Ishikawa (cell line): Measurements from ENCODE around the gene NRXN3.

Source experiments
- CEBPB ChIP-seq: IDR thresholded peaks from 2 replicates; pipeline ENCODE4 v1.6.1; 2012
- CREB1 ChIP-seq: IDR thresholded peaks from 2 replicates; pipeline ENCODE4 v1.6.1; 2012; ENCODE audit warnings: low read depth
- EGR1 ChIP-seq: IDR thresholded peaks from 2 replicates; pipeline ENCODE4 v1.6.1; 2012
- EP300 ChIP-seq: IDR thresholded peaks from 2 replicates; pipeline ENCODE4 v1.6.1; 2012; ENCODE audit warnings: borderline replicate concordance
- FOXM1 ChIP-seq: IDR thresholded peaks from 2 replicates; pipeline ENCODE4 v1.6.1; 2012; ENCODE audit warnings: low read depth, borderline replicate concordance
- MAX ChIP-seq: IDR thresholded peaks from 2 replicates; pipeline ENCODE4 v1.6.1; 2012
- NFIC ChIP-seq: IDR thresholded peaks from 2 replicates; pipeline ENCODE4 v1.6.1; 2012
- RAD21 ChIP-seq: IDR thresholded peaks from 2 replicates; pipeline ENCODE4 v1.6.1; 2012; ENCODE audit warnings: low read depth
- REST ChIP-seq: IDR thresholded peaks from 2 replicates; pipeline ENCODE4 v1.6.1; 2012; ENCODE audit warnings: low read depth, mild to moderate bottlenecking
- TAF1 ChIP-seq: IDR thresholded peaks from 2 replicates; pipeline ENCODE4 v1.6.1; 2012; ENCODE audit warnings: low read depth, mild to moderate bottlenecking
- TCF12 ChIP-seq: IDR thresholded peaks from 2 replicates; pipeline ENCODE4 v1.6.1; 2012; ENCODE audit warnings: low read depth
- TEAD4 ChIP-seq: IDR thresholded peaks from 2 replicates; pipeline ENCODE4 v1.6.1; 2012
- USF1 ChIP-seq: IDR thresholded peaks from 2 replicates; pipeline ENCODE4 v1.6.1; 2012
- YY1 ChIP-seq: IDR thresholded peaks from 2 replicates; pipeline ENCODE4 v1.6.1; 2012; ENCODE audit warnings: low read depth
- ZBTB7A ChIP-seq: IDR thresholded peaks from 2 replicates; pipeline ENCODE4 v1.6.1; 2012; ENCODE audit warnings: low read depth

The NRXN3 gene

GRCh38 chr14:79379266-79379665 is 1209.1 kb downstream of the NRXN3 start:
- no peak for TF ChIP-seq EP300
- TF ChIP-seq FOXM1, result no peak
- no peak for TF ChIP-seq EGR1
- TF ChIP-seq REST, result no peak
- no peak for TF ChIP-seq RAD21
- TF ChIP-seq MAX, result no peak
- no peak for TF ChIP-seq YY1
- no peak for TF ChIP-seq TCF12
- no peak for TF ChIP-seq CEBPB
- TF ChIP-seq TEAD4, result no peak
- no peak for TF ChIP-seq USF1
- no peak for TF ChIP-seq TAF1
- TF ChIP-seq NFIC, result no peak
- no peak for TF ChIP-seq ZBTB7A
- no peak for TF ChIP-seq CREB1

- no peak for TF ChIP-seq YY1
- TF ChIP-seq TEAD4, result no peak
- TF ChIP-seq EGR1, result no peak
- TF ChIP-seq FOXM1, result no peak
- no peak for TF ChIP-seq TCF12
- TF ChIP-seq MAX, result no peak
- no peak for TF ChIP-seq EP300
- no peak for TF ChIP-seq CEBPB
- no peak for TF ChIP-seq RAD21
- TF ChIP-seq REST, result no peak
These were observed 1212.9 kb downstream of the NRXN3 start for GRCh38 chr14:79383031-79383430.

- TF ChIP-seq TEAD4 (no peak), TAF1 (no peak), TCF12 (no peak), EP300 (no peak)
These were observed 1213.3 kb downstream of the NRXN3 start for GRCh38 chr14:79383475-79383874.

- TF ChIP-seq CREB1 (no peak), NFIC (no peak), EGR1 (no peak), REST (no peak), CEBPB (no peak), TAF1 (no peak), FOXM1 (no peak), RAD21 (no peak), USF1 (no peak), TEAD4 (no peak), YY1 (no peak), TCF12 (no peak), EP300 (no peak), MAX (no peak), ZBTB7A (no peak)
These were observed 1224.9 kb downstream of the NRXN3 start for GRCh38 chr14:79395061-79395460.
